HEK293T (cell line): Measurements from ENCODE around the gene DIDO1.

Source experiments
- ARNT ChIP-seq: fragments of 450-650 bp; IDR thresholded peaks from 2 replicates; pipeline ENCODE4 v1.6.1; 2017; ENCODE audit warnings: mild to moderate bottlenecking
- FOXM1 ChIP-seq: fragments of 450-650 bp; IDR thresholded peaks from 2 replicates; pipeline ENCODE4 v1.6.1; 2017; ENCODE audit warnings: mild to moderate bottlenecking, borderline replicate concordance
- NFRKB ChIP-seq: fragments of 450-650 bp; IDR thresholded peaks from 2 replicates; pipeline ENCODE4 v1.6.1; 2016; ENCODE audit warnings: mild to moderate bottlenecking, moderate library complexity

DNA sequence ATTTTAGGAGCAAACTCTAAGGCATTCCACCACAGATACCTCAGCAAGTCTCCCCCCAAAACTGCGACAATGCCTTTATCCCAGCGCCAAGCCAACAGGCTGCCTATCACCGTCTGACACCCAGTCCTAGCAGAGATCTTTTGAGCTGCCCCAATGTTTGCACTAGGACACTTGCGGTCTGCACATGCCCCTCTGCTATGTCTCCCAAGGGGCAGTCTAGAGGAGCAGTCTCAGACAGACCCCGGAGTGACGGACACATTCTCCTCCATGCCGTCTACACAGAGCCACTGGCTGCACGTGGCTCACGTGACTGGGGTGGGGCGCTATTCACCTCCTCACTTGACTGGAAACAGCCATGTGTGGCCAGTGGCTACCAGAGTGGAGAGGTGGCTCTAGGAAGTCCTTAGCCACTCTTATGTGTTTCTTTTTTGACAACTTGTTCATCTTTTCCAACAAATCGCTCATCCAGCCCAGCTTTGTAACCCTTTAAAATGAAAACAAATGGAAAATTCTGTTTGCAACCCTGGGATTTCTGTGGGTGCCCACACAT is 16.0 kb downstream of the DIDO1 start:
- no peak for TF ChIP-seq NFRKB
- no peak for TF ChIP-seq ARNT
- no peak for TF ChIP-seq FOXM1
